ENCODE results near the gene ERN1. TPM values are rescaled to one million over a fixed set of nuclear protein-coding genes. Genes with fewer than 3 reads are reported as not detected.

The ERN1 gene
- total and polyA plus RNA-seq, 7 donors, result 1.2 to 9.4 (median 7.4) TPM

DNA sequence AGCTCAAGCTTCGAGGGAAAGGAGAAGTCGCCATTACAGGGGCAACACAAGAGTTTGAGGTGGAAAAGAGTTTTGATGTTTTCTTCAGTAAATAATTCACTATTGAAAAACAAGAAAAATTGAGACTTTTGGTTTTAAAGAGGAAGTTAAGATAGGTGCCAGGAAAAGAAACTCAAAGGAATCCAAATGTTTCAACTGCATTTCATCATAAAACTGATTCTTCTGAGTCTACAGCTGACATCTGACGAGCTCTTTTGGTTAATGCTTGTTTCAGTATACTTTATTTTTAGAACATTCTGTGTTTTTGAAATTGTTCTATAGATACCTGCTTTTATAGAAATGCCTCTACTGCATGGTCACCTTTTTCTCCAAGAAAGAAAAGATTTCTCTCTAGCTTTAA is 54.0 kb downstream of the ERN1 start:
- Histone ChIP-seq H3K27me3 (no peaks in the 10 kb centered on the region), H3K36me3 (peaks cover 9 to 32% (median 16%) of the 10 kb centered on the region in 4 donors), H3K27ac (peak overlapping the region in 1 of 4 donors; percentile 64), H3K4me3 (no peak overlapping the region), H3K9me3 (no peaks in the 10 kb centered on the region), H3K4me1 (no peaks in the 10 kb centered on the region)
- no peak for DNase-seq
- 59 to 95% methylated on average over 3 of the region's 3 CpGs for WGBS, 2 donors
- intact Hi-C loops (cut with DNase I), result no loop called here
- TF ChIP-seq EP300 (IDR thresholded peaks at IDR 0.05) (no peak), CTCF (IDR thresholded peaks at IDR 0.05) (no peak), POLR2AphosphoS5 (IDR thresholded peaks at IDR 0.05) (no peak), POLR2A (IDR thresholded peaks at IDR 0.05) (no peak)

DNA sequence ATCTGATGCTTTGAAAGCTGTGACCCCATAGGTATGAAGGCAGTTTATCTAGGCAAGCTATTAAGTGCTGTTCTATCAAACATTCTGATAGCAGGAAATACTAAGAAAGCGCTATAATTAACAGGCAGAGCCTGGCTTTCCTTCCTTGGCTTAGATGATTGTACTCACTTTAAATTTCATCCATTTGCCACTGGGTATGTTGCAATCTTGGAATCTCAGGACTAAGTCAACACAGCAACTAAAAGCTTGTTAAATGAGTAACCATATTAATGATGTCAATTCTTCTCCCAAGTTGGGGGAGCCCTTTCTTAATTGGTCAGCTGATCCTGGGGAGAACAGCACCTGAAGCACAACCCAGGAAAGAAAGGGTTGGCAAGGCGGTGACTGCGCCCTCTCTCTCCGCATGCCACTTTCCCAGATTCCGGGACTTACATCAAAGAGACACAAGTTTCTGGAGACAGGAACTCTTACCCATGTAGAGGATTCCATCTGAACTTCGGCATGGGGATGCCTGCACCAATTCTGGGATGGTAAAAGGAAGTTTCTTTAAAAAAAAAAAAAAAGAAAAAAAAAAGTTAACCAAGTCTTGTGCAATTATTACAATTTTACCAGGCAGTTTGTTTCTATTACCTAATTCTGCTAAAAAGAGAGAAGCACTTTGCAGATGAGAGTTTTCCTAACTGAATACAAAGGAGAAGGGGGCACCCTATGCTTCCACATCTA is 55.1 kb downstream of the ERN1 start:
- no peak for TF ChIP-seq POLR2A (IDR thresholded peaks at IDR 0.05)
- TF ChIP-seq POLR2AphosphoS5 (IDR thresholded peaks at IDR 0.05), result no peak
- no peak for TF ChIP-seq CTCF (IDR thresholded peaks at IDR 0.05)
- no peak for TF ChIP-seq EP300 (IDR thresholded peaks at IDR 0.05)
- no peak overlapping the region for H3K4me3 ChIP-seq
- peaks cover 19 to 42% (median 25%) of the 10 kb centered on the region in 4 donors for H3K36me3 ChIP-seq
- DNase-seq, result no peak
- 72 to 78% methylated on average over 6 of the region's 6 CpGs for WGBS, 2 donors
- intact Hi-C loops (cut with DNase I), result no loop called here
- no peaks in the 10 kb centered on the region for H3K27me3 ChIP-seq
- H3K4me1 ChIP-seq, result no peaks in the 10 kb centered on the region
- peak overlapping the region in 2 of 4 donors; percentile 46 to 64 for H3K27ac ChIP-seq
- H3K9me3 ChIP-seq, result peaks cover 0 to under 1% (median 0%) of the 10 kb centered on the region in 4 donors

GRCh38 chr17:64073771-64074703 is 55.9 kb downstream of the ERN1 start:
- Histone ChIP-seq H3K4me1 (no peaks in the 10 kb centered on the region), H3K4me3 (no peak overlapping the region), H3K27ac (peak overlapping the region in 2 of 4 donors; percentile 46 to 64), H3K36me3 (peaks cover 22 to 43% (median 29%) of the 10 kb centered on the region in 4 donors), H3K27me3 (no peaks in the 10 kb centered on the region), H3K9me3 (peaks cover 0 to 9% (median 2%) of the 10 kb centered on the region in 4 donors)
- intact Hi-C loops (cut with DNase I), result no loop called here
- WGBS, 2 donors, result 49 to 59% methylated on average over 9 of the region's 9 CpGs
- DNase-seq, result no peak
- TF ChIP-seq POLR2AphosphoS5 (IDR thresholded peaks at IDR 0.05), result no peak

DNA sequence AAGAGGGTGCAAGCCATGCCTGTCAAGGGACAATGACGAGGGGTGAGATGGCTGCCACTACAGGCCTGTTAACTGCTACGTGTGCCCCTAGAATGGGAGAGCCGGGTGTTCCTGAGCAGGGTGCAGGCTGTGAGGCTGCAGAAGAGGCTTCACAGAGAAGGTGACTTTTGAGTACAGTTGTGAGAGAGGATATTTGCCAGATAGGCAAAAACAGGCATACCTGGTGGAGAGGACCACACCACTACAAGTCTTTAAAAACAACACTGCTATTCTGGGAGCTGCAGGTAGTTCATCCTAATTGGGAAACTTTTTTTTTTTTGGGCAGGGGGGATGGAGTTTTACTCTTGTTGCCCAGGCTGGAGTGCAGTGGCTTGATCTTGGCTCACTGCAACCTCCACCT is 58.8 kb downstream of the ERN1 start:
- Histone ChIP-seq H3K27me3 (no peaks in the 10 kb centered on the region), H3K4me1 (no peaks in the 10 kb centered on the region), H3K36me3 (peaks cover 22 to 59% (median 40%) of the 10 kb centered on the region in 4 donors), H3K4me3 (no peak overlapping the region), H3K9me3 (peaks cover 0 to 9% (median 4%) of the 10 kb centered on the region in 4 donors), H3K27ac (no peak overlapping the region)
- WGBS, 2 donors, result 97 to 99% methylated on average over 3 of the region's 3 CpGs
- TF ChIP-seq POLR2AphosphoS5 (IDR thresholded peaks at IDR 0.05) (no peak), POLR2A (IDR thresholded peaks at IDR 0.05) (no peak), EP300 (IDR thresholded peaks at IDR 0.05) (no peak), CTCF (IDR thresholded peaks at IDR 0.05) (no peak)
- intact Hi-C loops (cut with DNase I), result no loop called here
- DNase-seq, result no peak

DNA sequence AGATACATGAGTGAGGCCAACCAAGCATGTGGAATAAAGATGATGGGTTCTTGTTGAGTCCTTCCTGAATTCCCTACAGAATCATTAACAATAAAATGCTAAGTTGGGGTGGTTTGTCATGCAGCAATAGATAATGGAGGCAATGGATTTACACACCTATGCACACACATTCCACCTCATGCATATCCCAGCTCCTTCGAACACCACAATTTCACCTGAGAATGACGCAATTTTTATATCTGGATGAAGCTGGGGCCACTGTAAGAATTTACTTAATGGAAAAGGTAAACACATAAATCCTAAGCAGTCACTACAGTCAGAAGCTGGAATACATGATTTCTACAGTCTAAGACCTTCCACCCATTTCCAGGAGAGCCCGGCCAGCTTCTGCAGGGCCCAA is 59.7 kb downstream of the ERN1 start:
- Histone ChIP-seq H3K27me3 (no peaks in the 10 kb centered on the region), H3K4me1 (no peaks in the 10 kb centered on the region), H3K36me3 (peaks cover 22 to 68% (median 40%) of the 10 kb centered on the region in 4 donors), H3K4me3 (no peak overlapping the region), H3K9me3 (peaks cover 0 to 9% (median 4%) of the 10 kb centered on the region in 4 donors), H3K27ac (no peak overlapping the region)
- 98% methylated on average over 3 of the region's 3 CpGs for WGBS, 2 donors
- intact Hi-C loops (cut with DNase I), result no loop called here
- TF ChIP-seq CTCF (IDR thresholded peaks at IDR 0.05), result no peak
- no peak for TF ChIP-seq POLR2A (IDR thresholded peaks at IDR 0.05)
- no peak for TF ChIP-seq POLR2AphosphoS5 (IDR thresholded peaks at IDR 0.05)
- TF ChIP-seq EP300 (IDR thresholded peaks at IDR 0.05), result no peak
- no peak for DNase-seq
